Tibial artery (tissue), 4 donors: Measurements from ENCODE around the gene DGKI.

Experiments used
- DNase-seq, 2 donors: peaks; one replicate each; pipeline ENCODE4 v3.0.0-alpha.2; 2019
- H3K27ac ChIP-seq, 2 donors: fragments of 200-600 bp; sonication (generic) in 1 of 2; 1 replicate in 1 of 2; 2 replicates in 1 of 2; pipeline ENCODE4 v1.5.1; 2018 to 2019; ENCODE audit warnings: mild to moderate bottlenecking in 1 of 2
- H3K27me3 ChIP-seq, 2 donors: fragments of 200-600 bp; sonication (generic) in 1 of 2; one replicate each; pipeline versions ENCODE4 v1.5.1 to v1.6.0; 2016 to 2019
- H3K36me3 ChIP-seq, 3 donors: fragments of 200-600 bp; sonication (generic) in 2 of 3; one replicate each; pipeline ENCODE4 v1.5.1; 2016 to 2019; ENCODE audit warnings: mild to moderate bottlenecking in 2 of 3
- H3K4me1 ChIP-seq, 4 donors: fragments of 200-600 bp; sonication (generic) in 2 of 4; 1 replicate in 3 of 4; 2 replicates in 1 of 4; pipeline ENCODE4 v1.5.1; 2016 to 2019
- H3K4me3 ChIP-seq, 2 donors: fragments of 200-600 bp; sonication (generic) in 1 of 2; 1 replicate in 1 of 2; 2 replicates in 1 of 2; pipeline ENCODE4 v1.5.1; 2018 to 2019; ENCODE audit warnings: mild to moderate bottlenecking in 2 of 2
- H3K9me3 ChIP-seq, 3 donors: fragments of 200-600 bp; sonication (generic) in 1 of 3; one replicate each; pipeline ENCODE4 v1.5.1; 2016 to 2019
- intact Hi-C: fragments of 100-400 bp; cut with DNase I; formaldehyde crosslinking; loops from one replicate; pipeline ENCODE4 v1.15.0; 2023; ENCODE audit warnings: low total_unique reads
- TF ChIP-seq, protein P1 (sequence below), 2 experiments: fragments of 200-600 bp in 1 of 2; fragments of 450-650 bp in 1 of 2; IDR thresholded peaks; one replicate each; pipeline ENCODE4 v1.5.1; 2017 to 2019; ENCODE audit warnings: antibody characterized with exemption in 2 of 2, mild to moderate bottlenecking in 1 of 2, moderate library complexity in 1 of 2

Gene DGKI

DNA sequence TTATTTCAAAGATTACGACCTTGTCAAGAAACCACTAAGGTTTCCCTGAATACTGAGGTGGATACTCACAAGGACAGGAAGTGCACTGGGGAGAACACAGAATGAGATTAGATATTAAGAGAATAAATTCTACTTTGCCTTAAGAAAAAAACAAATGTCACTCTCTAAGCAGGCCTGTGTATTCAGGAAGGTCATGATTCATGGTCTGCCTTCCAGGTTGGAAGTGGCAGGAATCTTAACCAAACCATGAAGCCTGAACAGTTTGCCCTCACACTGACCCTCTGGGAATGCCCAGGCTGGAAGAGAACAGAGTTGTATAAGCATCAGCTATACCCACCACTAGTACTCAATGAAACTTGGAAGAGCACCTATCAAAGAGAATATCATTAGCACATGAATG, 227.6 kb downstream of the DGKI start:
- Histone ChIP-seq H3K36me3 (no peaks in the 10 kb centered on the region), H3K4me1 (no peaks in the 10 kb centered on the region), H3K27me3 (no peaks in the 10 kb centered on the region), H3K27ac (no peak overlapping the region), H3K4me3 (no peak overlapping the region), H3K9me3 (no peaks in the 10 kb centered on the region)
- intact Hi-C loops = no loop called here
- TF ChIP-seq, protein P1, sequence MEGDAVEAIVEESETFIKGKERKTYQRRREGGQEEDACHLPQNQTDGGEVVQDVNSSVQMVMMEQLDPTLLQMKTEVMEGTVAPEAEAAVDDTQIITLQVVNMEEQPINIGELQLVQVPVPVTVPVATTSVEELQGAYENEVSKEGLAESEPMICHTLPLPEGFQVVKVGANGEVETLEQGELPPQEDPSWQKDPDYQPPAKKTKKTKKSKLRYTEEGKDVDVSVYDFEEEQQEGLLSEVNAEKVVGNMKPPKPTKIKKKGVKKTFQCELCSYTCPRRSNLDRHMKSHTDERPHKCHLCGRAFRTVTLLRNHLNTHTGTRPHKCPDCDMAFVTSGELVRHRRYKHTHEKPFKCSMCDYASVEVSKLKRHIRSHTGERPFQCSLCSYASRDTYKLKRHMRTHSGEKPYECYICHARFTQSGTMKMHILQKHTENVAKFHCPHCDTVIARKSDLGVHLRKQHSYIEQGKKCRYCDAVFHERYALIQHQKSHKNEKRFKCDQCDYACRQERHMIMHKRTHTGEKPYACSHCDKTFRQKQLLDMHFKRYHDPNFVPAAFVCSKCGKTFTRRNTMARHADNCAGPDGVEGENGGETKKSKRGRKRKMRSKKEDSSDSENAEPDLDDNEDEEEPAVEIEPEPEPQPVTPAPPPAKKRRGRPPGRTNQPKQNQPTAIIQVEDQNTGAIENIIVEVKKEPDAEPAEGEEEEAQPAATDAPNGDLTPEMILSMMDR (IDR thresholded peaks at IDR 0.05) = no peak
- no peak for DNase-seq

DNA sequence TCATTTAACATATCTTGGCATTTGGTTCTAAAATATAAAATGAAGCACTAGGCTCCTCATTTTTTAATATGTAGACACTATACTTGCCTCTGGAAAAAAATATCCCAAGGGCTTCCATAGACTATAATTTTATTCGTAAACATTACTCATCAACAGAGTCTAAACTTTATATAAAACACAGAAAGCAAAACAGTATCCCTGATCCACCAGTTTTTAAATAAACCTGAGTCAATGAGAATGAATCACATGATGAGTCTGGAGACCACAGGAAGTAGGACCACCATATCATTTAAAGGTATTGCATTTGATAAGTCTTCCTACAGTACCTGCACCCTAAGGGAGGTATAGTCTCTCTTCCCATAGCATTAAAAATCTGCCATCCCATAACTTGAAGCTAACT, 228.0 kb downstream of the DGKI start:
- H3K27ac ChIP-seq = no peak overlapping the region
- H3K27me3 ChIP-seq = no peaks in the 10 kb centered on the region
- H3K36me3 ChIP-seq = no peaks in the 10 kb centered on the region
- TF ChIP-seq, protein P1 (IDR thresholded peaks at IDR 0.05) = no peak
- intact Hi-C loops = no loop called here
- H3K4me1 ChIP-seq = no peaks in the 10 kb centered on the region
- H3K4me3 ChIP-seq = no peak overlapping the region
- DNase-seq = no peak
- H3K9me3 ChIP-seq = no peaks in the 10 kb centered on the region

DNA sequence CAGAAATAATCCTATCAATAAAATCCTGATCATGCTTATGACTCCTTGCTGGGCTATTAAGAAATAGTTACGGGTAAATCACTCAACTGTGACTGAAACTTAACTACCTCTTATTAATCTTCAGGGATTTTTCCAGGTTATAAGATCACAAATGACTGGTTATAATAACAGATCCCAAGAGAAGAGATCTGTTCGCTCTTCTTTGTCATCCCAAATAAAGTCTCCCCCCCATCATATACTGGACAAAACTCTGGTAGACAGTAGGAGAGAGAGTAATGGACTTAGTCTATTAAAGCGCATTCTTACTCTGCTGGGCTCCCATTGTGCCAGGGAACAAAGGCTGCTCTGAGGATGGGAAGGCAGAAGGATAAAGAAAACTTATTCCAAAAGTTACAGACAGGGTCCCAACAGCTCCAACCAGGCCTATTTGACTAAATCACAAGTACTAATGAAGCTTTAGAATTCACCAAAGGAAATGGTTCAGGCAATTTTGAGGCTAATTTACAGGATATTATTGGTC, 233.7 kb downstream of the DGKI start:
- Histone ChIP-seq H3K4me1 (peaks cover 0 to 9% (median 0%) of the 10 kb centered on the region in 4 donors), H3K9me3 (no peaks in the 10 kb centered on the region), H3K4me3 (no peak overlapping the region), H3K36me3 (no peaks in the 10 kb centered on the region), H3K27me3 (no peaks in the 10 kb centered on the region), H3K27ac (no peak overlapping the region)
- intact Hi-C loops = no loop called here
- no peak for DNase-seq
- TF ChIP-seq, protein P1 (IDR thresholded peaks at IDR 0.05) = no peak

DNA sequence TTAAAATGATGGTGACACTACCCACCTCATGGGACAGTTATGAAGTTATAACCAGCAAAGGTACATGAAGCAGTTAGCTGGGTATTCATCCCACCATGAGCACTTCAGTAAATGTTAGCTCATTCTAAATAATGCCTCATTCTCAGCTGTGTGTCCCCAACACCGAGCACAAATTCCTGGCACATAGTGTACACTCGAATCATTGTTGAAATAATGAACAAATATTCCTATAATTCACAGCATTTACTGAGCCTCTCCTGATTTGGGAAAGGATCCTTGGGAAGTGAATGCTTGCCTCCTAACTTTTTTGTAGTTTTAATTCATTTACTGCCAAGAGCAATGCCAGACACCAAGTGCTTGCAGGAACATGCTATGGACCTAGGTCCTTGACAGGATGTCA, 235.2 kb downstream of the DGKI start:
- Histone ChIP-seq H3K9me3 (no peaks in the 10 kb centered on the region), H3K27ac (no peak overlapping the region), H3K4me3 (no peak overlapping the region), H3K36me3 (no peaks in the 10 kb centered on the region), H3K27me3 (no peaks in the 10 kb centered on the region), H3K4me1 (peaks cover 0 to 9% (median 0%) of the 10 kb centered on the region in 4 donors)
- intact Hi-C loops = no loop called here
- no peak for DNase-seq
- TF ChIP-seq, protein P1 (IDR thresholded peaks at IDR 0.05) = no peak

DNA sequence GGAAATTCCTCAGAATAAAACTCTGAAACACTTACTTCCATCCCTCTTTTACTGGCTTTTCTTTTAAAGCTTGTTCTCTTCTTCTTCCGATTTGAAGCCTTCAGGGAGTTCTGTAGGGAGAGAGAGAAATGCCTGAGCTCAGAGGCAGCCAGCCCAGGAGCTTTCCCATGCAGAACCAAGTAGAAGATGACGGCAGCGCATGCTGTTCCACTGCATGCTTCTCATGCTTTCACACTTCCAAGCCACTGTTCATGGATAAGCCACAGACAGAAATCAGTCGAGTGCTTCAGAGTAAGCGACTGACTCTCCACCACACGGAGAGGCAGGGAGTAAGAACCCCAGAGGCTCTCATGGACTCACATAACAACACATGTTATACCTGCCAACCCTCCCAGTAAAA, 237.3 kb downstream of the DGKI start:
- Histone ChIP-seq H3K4me1 (peaks cover 0 to 9% (median 0%) of the 10 kb centered on the region in 4 donors), H3K4me3 (no peak overlapping the region), H3K9me3 (no peaks in the 10 kb centered on the region), H3K36me3 (no peaks in the 10 kb centered on the region), H3K27ac (no peak overlapping the region), H3K27me3 (no peaks in the 10 kb centered on the region)
- DNase-seq = no peak
- TF ChIP-seq, protein P1 (IDR thresholded peaks at IDR 0.05) = no peak
- intact Hi-C loops = no loop called here
